Prostate gland (tissue), 2 donors: Measurements from ENCODE around the gene CHCHD6.

Source experiments
- POLR2A ChIP-seq: fragments of 450-650 bp; IDR thresholded peaks from one replicate; pipeline ENCODE4 v1.6.1; 2016; ENCODE audit warnings: antibody characterized with exemption, mild to moderate bottlenecking
- POLR2AphosphoS5 ChIP-seq: sonication (generic); formaldehyde crosslinking; IDR thresholded peaks from one replicate; pipeline ENCODE4 v1.6.1; 2017; ENCODE audit warnings: antibody characterized with exemption
- TF ChIP-seq, protein P1 (sequence below), 4 experiments: fragments of 200-600 bp in 2 of 4; fragments of 450-650 bp in 2 of 4; sonication (generic) in 2 of 4; IDR thresholded peaks; 1 replicate in 3 of 4; 2 replicates in 1 of 4; pipeline ENCODE4 v1.5.1; 2016 to 2019; ENCODE audit warnings: antibody characterized with exemption in 4 of 4, mild to moderate bottlenecking in 2 of 4, moderate library complexity in 2 of 4

DNA sequence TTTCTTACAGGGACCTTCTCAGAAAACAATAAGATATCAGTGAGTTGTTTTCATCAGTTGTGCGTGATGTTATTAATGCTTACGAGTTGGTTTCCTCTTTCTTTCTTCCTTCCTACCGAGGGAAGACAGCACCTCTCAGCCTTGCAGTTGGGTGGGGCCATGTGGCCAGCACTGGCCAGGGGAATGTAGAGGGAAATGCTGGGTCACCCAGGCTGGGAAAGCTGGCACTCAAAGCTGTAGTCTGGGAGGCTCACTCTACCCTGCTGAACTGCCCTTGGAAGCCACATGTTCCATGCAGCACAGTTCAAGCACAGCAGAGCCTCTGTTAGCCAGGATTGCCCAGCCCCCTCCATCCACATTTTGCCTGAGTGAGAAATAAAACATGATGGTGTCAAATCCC, 10.1 kb upstream of the CHCHD6 start:
- TF ChIP-seq POLR2A (no peak), POLR2AphosphoS5 (no peak)
- TF ChIP-seq, protein P1, sequence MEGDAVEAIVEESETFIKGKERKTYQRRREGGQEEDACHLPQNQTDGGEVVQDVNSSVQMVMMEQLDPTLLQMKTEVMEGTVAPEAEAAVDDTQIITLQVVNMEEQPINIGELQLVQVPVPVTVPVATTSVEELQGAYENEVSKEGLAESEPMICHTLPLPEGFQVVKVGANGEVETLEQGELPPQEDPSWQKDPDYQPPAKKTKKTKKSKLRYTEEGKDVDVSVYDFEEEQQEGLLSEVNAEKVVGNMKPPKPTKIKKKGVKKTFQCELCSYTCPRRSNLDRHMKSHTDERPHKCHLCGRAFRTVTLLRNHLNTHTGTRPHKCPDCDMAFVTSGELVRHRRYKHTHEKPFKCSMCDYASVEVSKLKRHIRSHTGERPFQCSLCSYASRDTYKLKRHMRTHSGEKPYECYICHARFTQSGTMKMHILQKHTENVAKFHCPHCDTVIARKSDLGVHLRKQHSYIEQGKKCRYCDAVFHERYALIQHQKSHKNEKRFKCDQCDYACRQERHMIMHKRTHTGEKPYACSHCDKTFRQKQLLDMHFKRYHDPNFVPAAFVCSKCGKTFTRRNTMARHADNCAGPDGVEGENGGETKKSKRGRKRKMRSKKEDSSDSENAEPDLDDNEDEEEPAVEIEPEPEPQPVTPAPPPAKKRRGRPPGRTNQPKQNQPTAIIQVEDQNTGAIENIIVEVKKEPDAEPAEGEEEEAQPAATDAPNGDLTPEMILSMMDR (IDR thresholded peaks at IDR 0.05), result no peak
